ENCODE measurements around the gene GBP6.
"Not testable (repeated sequence)": the region's sequence is repeated elsewhere in the genome, so short reads cannot be mapped to it uniquely, and the experiment has no call there.

GBP6 gene

GRCh38 chr1:89394851-89395250 is 31.0 kb downstream of the GBP6 start:
- no peak for TF ChIP-seq ZNF274 (IDR thresholded peaks at IDR 0.05; ENCODE audit: low read depth, low read length)
- H3K4me3 ChIP-seq (ENCODE audit: low read length), result no peak overlapping the region

GRCh38 chr1:89396902-89397301 is 33.0 kb downstream of the GBP6 start:
- H3K4me3 ChIP-seq (ENCODE audit: low read length), result no peak overlapping the region
- no peak for TF ChIP-seq ZNF274 (IDR thresholded peaks at IDR 0.05; ENCODE audit: low read depth, low read length)

DNA sequence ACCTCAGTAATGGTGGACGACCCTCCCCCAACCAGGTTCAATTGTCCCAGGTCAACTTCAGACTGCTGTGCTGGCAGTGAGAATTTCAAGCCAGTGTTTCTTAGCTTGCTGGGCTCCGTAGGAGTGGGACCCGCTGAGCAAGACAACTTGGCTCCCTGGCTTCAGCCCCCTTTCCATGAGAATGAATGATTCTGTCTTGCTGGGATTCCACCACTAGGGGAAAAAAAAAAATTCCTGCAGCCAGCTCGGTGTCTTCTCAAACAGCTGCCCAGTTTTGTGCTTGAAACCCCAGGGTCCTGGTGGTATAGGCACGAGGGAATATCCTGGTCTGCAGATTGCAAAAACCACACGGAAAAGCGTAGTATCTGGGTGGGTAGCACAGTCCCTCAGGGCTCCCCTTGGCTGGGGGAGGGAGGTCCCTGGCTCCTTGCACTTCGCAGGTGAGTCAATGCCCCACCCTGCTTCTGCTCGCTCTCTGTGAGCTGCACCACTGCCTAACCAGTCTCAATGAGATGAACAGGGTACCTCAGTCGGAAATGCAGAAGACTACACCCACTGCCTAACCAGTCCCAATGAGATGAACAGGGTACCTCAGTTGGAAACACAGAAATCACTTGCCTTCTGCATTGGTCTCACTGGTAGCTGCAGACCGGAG is 41.5 kb downstream of the GBP6 start:
- no peak for TF ChIP-seq ZNF274 (IDR thresholded peaks at IDR 0.05; ENCODE audit: low read depth, low read length)

GRCh38 chr1:89407360-89407759 is 43.5 kb downstream of the GBP6 start:
- no peak overlapping the region for H3K4me3 ChIP-seq (ENCODE audit: low read length)
- no peak for TF ChIP-seq ZNF274 (IDR thresholded peaks at IDR 0.05; ENCODE audit: low read depth, low read length)

More for the DNA sequence above, 41.5 kb downstream of the GBP6 start:
- no peak overlapping the region for H3K4me3 ChIP-seq (ENCODE audit: low read length)

DNA sequence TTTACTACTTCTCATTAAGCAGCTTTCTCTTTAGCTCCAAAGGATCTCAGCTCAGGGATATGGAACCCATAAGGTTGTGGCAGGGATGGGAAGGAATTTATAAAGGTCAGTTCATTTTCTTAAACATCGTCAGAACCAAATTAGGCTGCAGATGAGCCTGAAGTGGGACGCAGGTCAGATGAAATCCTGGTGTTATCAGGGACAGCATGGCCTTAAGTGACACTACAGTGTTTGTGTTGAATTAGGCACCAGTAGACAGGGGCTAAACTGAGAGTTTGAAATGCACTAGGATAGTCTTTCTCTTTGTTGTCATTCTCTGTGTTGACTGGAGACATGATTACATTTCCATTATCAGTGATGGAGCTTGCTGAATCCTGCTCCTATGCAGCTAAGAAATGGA is 43.9 kb downstream of the GBP6 start:
- H3K4me3 ChIP-seq (ENCODE audit: low read length), result not testable (repeated sequence)

- no peak overlapping the region for H3K4me3 ChIP-seq (ENCODE audit: low read length)
- no peak for TF ChIP-seq ZNF274 (IDR thresholded peaks at IDR 0.05; ENCODE audit: low read depth, low read length)
Measured at GRCh38 chr1:89425056-89425455, 61.2 kb downstream of the GBP6 start.

GRCh38 chr1:89429062-89429461 is 65.2 kb downstream of the GBP6 start:
- no peak for TF ChIP-seq ZNF274 (IDR thresholded peaks at IDR 0.05; ENCODE audit: low read depth, low read length)
- H3K4me3 ChIP-seq (ENCODE audit: low read length), result no peak overlapping the region

DNA sequence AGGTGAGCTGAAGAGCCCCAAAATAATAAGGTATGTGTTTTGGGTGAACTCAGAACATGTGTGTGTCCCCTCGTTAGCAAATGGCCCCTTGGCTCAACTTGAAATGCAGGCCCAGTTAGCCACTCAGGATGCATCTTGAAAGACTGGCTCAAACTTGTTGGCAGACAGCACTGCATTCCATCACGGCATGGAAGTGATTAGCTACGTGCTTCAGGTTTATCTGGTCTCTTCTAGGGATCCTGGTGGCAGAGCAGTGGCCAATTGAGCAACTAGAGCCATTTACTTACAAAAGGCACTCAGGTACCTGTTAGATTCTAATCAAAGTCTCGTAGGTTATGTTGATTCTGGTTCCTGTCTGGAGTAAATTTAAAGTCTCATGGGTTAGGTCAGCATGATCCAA is 65.8 kb downstream of the GBP6 start:
- not testable (repeated sequence) for H3K4me3 ChIP-seq (ENCODE audit: low read length)

DNA sequence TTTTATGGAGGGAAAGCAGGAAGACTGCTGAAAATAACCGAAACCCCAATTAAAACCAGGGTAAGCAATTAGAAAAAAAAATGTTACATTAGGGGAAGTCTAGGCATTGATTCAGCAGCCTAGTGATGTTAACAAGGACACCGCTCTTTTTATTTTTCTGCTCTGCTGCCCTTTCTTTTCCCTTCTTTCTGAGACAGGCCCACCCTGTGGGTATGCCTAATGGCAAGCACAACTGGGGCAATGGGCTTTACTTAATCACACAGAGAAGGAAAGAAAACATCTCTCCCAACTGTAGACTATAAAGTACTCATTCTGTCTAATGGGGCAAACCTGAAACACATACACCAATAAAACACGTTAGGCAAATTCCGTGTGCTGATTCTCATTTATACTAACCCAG is 69.6 kb downstream of the GBP6 start:
- no peak overlapping the region for H3K4me3 ChIP-seq (ENCODE audit: low read length)
- no peak for TF ChIP-seq ZNF274 (IDR thresholded peaks at IDR 0.05; ENCODE audit: low read depth, low read length)

- H3K4me3 ChIP-seq (ENCODE audit: low read length), result not testable (repeated sequence)
Measured at GRCh38 chr1:89434058-89434780, 70.4 kb downstream of the GBP6 start.
